GM10248 (cell line): ENCODE measurements around the gene RETREG3.
"Not testable (repeated sequence)": the region's sequence is repeated elsewhere in the genome, so short reads cannot be mapped to it uniquely, and the experiment has no call there.

Experiments
- CTCF ChIA-PET: fragments of 300-600 bp; sonication (Branson Sonifier 250); formaldehyde crosslinking; extraction: SDS; loops from one replicate; lab custom pipeline; 2021; ENCODE audit warnings: antibody characterized with exemption; lab: Yijun Ruan, JAX
- POLR2A ChIA-PET: fragments of 350-650 bp; sonication (Branson Sonifier 250); formaldehyde crosslinking; extraction: SDS; loops from one replicate; lab custom pipeline; 2020; ENCODE audit warnings: antibody characterized with exemption; lab: Yijun Ruan, JAX
- DNase-seq: peaks from one replicate; pipeline ENCODE4 v3.0.0; 2012; ENCODE audit errors: extremely low spot score
- CTCF ChIP-seq: IDR thresholded peaks from 2 replicates; pipeline ENCODE4 v1.5.1; 2012; ENCODE audit warnings: mild to moderate bottlenecking, low read depth; ENCODE audit errors: extremely low read depth, missing control alignments, control extremely low read depth

Gene RETREG3

DNA sequence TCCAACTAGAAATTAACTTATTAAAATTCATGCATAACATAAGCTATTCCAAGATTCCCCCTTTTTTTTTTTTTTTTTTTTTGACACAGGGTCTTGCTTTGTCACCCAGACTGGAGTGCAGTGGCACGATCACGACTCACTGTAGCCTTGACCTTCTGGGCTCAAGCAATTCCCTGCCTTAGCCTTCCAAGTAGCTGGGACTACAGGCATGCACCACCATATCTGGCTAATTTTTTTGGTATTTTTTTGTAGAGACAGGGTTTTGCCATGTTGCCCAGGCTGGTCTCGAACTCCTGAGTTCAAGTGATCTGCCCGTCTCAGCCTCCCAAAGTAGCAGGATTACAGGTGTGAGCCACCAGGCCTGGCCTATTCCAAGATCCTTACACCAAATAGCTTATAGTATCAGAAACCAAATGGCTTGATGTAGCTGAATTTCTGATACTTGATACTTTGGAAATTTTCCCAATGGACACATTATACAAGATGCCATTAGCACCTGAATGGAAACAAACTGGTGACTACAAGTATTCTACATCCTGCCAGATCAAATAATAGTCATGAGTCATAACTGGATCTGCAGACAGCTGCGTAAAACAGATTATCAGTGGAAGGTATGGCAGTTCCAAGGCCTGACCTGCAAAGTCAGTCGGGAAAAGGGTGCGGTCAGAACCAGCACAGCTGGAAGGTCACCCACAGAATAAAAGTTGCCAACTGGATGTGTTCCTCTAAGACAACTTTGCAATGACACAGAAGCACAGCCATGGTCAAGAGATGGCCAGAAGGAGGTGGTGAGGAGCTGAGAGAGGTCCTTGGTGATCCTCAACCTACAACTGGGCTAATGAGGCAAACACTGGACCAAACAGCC, 14.8 kb upstream of the RETREG3 start:
- ChIA-PET CTCF (interaction anchor here (0.9 to 1.5 kb wide), 5 partner anchors 9 to 46 kb away, joined by 3 to 5 read pairs (median 4); partner anchors contain the start of genes RETREG3 and TUBG1), POLR2A (interaction anchor here (0.5 kb wide), 1 partner anchor 164 kb away, joined by 10 read pairs; no protein-coding TSS in a partner anchor)
- DNase-seq: no peak
- no peak for TF ChIP-seq CTCF

DNA sequence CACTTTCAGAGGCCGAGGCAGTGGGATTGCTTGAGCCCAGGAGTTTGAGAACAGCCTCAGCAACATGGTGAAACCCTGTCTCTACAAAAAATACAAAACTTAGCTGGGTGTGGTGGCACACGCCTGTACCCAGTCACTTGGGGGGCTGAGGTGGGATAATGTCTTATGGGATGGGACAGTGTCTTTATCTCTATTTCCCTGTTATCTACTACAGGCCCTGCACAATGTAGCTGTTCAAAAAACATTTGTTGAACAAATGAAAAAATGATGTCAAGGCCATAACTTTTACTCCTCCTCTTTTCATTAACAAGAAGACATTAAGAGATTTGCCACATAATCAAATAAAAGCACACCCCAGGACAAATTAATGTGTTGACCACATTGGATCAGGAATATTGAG, 14.1 kb upstream of the RETREG3 start:
- POLR2A ChIA-PET: no interaction called here
- CTCF ChIA-PET: interaction anchor here (1.0 to 1.6 kb wide), 5 partner anchors 14 to 56 kb away, joined by 3 to 6 read pairs (median 4); partner anchors contain the start of genes PSMC3IP, RETREG3 and TUBG1
- no peak for TF ChIP-seq CTCF
- no peak for DNase-seq

DNA sequence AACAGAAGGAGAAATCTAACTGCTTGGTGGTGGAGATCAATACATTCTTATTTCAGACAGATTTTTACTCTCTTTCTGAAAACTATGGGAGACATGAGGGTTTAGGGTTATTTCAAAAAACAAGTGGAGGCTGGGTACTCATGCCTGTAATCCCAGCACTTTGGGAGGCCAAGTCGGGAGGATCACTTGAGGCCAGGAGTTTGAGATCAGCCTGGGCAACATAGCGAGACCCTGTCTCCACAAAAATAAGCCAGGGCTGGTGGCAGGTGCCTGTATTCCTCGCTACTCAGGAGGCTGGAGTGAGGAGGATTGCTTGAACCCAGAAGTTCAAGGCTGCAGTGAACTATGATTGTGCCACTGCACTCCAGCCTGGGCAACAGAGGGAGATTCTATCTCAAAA, 12.8 kb upstream of the RETREG3 start:
- DNase-seq, POLR2A ChIA-PET: not testable (repeated sequence)
- CTCF ChIA-PET: interaction anchor here (1.1 to 1.6 kb wide), 2 partner anchors 14 to 44 kb away, joined by 4 to 6 read pairs; partner anchors contain the start of gene PSMC3IP

DNA sequence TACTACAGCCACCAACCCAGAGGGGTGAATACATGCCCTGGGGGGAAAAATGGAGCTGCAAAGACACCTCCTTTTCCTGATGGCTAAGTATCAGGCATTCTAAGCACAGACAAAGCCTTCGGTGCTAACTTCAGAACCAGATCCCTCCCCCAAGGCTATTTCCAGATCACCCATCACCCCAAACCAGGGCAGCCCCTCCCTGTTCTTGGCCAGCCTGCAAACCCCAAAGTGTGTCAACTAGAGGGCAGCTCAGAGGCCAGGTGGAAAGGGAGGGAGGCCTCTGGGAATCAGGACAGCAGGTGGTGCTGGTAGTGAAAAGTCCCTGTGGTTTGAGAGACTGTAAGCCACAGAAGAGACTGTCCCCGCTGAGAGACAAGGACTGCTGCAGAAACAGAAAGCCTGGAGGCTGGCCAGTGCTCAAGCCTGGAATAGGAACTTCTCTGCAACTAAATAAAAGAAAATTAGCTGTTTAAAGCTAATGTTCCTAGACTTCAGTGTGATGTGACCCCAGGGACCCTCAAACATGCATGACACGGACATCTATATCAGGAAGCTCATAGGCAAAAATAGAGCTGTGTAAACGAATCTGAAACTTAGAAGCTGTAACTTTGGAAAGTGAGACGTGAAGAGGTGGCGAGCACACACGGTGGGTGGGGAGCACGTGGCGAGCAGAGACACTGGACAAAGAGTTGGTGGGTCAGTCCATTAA, 9.4 kb upstream of the RETREG3 start:
- ChIA-PET CTCF (interaction anchor here (0.8 to 3.0 kb wide), 25 partner anchors 8 to 206 kb away, joined by 3 to 25 read pairs (median 4); partner anchors contain the start of genes BECN1, CCR10, PLEKHH3 and PSMC3IP), POLR2A (interaction anchor here (1.2 kb wide), 1 partner anchor 10 kb away, joined by 5 read pairs; the partner anchor contains the start of genes RETREG3 and TUBG1)
- TF ChIP-seq CTCF: peak; percentile 64
- peak; percentile 79 for DNase-seq

- TF ChIP-seq CTCF: no peak
- ChIA-PET CTCF (interaction anchor here (1.0 to 3.0 kb wide), 21 partner anchors 9 to 206 kb away, joined by 3 to 25 read pairs (median 4); partner anchors contain the start of genes BECN1, CCR10, PSMC3IP and RETREG3), POLR2A (interaction anchor here (1.2 kb wide), 1 partner anchor 9 kb away, joined by 5 read pairs; the partner anchor contains the start of genes RETREG3 and TUBG1)
- peak; percentile 38 for DNase-seq
Observed at GRCh38 chr17:42617956-42618431, 8.8 kb upstream of the RETREG3 start.

DNA sequence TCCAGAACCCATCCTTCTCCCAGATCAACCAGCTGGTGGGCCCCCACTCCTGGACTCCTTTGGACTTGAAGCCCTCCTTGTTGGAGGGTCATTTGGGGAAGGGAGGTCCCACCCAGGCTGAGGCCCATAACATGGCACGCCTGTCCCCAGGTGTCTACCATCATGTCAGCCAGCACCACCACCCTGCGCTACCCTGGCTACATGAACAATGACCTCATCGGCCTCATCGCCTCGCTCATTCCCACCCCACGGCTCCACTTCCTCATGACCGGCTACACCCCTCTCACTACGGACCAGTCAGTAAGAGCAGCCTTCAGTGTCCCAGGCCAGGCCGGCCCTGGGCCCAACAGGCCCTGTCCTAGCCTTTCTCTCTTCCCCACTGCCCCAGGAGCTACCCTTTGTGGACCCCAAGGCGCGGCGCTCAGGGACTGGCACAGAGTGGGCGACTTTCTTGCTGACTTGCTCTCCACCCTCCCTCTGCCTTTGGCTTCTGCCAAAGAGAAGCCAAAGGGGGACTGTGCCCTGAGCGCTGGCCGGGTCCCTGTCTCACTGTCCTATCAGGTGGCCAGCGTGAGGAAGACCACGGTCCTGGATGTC, 4.6 kb upstream of the RETREG3 start:
- no peak for DNase-seq
- ChIA-PET POLR2A (no interaction called here), CTCF (interaction anchor here (1.8 kb wide), 1 partner anchor 149 kb away, joined by 6 read pairs; no protein-coding TSS in a partner anchor)
- TF ChIP-seq CTCF: no peak
